ENCODE data around the gene GPR31. TPM values are rescaled to one million over a fixed set of nuclear protein-coding genes. Genes with fewer than 3 reads are reported as not detected.

The GPR31 gene
- total and polyA plus RNA-seq, 9 of the 15 experiments (the other 6 are each of a cell fraction or from before 2014, with no cell fraction given) = not detected

- TF ChIP-seq ZNF316 (IDR thresholded peaks at IDR 0.05) = no peak
Measured at GRCh38 chr6:167121335-167121841, 36.4 kb downstream of the GPR31 start (continued).

- Histone ChIP-seq H3K9me3 (replicated peaks; ENCODE audit: control insufficient read depth, insufficient read depth, low read depth, low read length) (peaks cover 2% of the 10 kb centered on the region; the same call in 1 of the 2 replicates), H3K4me2 (ENCODE audit: insufficient read depth, low read length) (no peak overlapping the region), H3K27ac (ENCODE audit: extremely low read depth, low read depth, low read length) (no peak overlapping the region), H3K9ac (ENCODE audit: insufficient read depth in 1 of 2, low read depth in 2 of 2, low read length in 2 of 2) (no peak overlapping the region), H3K36me3 (ENCODE audit: control insufficient read depth, insufficient read depth, low read length) (no peaks in the 10 kb centered on the region), H2AFZ (ENCODE audit: low read depth, low read length) (no peak overlapping the region), H3K79me2 (ENCODE audit: control insufficient read depth, insufficient read depth, low read length) (no peaks in the 10 kb centered on the region), H3K27me3 (ENCODE audit: control insufficient read depth in 2 of 2, insufficient read depth in 2 of 2, low read length in 2 of 2) (peaks cover 6 to 35% of the 10 kb centered on the region in 2 experiments), H4K20me1 (replicated peaks; ENCODE audit: control insufficient read depth, insufficient read depth, low read length) (no peaks in the 10 kb centered on the region), H3K4me1 (replicated peaks in 1 of 2; ENCODE audit: control insufficient read depth in 2 of 2, insufficient read depth in 2 of 2, low read length in 2 of 2) (no peaks in the 10 kb centered on the region), H3K4me3 (no peak overlapping the region), H3K9me1 (ENCODE audit: control insufficient read depth, insufficient read depth, low read length) (no peaks in the 10 kb centered on the region)
- DNase-seq (ENCODE audit: extremely low read depth in 1 of 4, low spot score in 3 of 4) (no peak), ATAC-seq (no peak), FAIRE-seq (no peak)
- 0% methylated on average over 1 of the region's 1 CpG for whole genome bisulfite sequencing (ENCODE audit: insufficient coverage, low coverage, missing lambda C conversion rate)
- TF ChIP-seq ZNF77 (CRISPR knock-in tag; IDR thresholded peaks at IDR 0.05) = no peak
- TF ChIP-seq HINFP (tag; conservative IDR thresholded peaks at IDR 0.05; ENCODE audit: low read depth) = no peak
- no peak for TF ChIP-seq MAFG (tag; conservative IDR thresholded peaks at IDR 0.05)
- intact Hi-C loops (cut with micrococcal nuclease) = no loop called here
- in situ Hi-C loops (cut with MboI) = no loop called here
- ChIA-PET POLR2A (interaction anchor here (0.6 kb wide), 1 partner anchor 344 kb away, joined by 3 read pairs; no protein-coding TSS in a partner anchor), CTCF (ENCODE audit: low intra/inter-chr PET ratio) (no interaction called here)
- BruUV-seq (replicated peaks) = no TSS peak
Measured at GRCh38 chr6:167120583-167120903, 37.2 kb downstream of the GPR31 start.

All from K562 (cell line).